Limb (tissue), 2 donors: ENCODE measurements around the gene NAT9.

Experiments
- DNase-seq, 2 donors: peaks; one replicate each; pipeline ENCODE4 v3.0.0-alpha.2; 2016; ENCODE audit errors: extremely low spot score in 2 of 2

NAT9 gene

DNA sequence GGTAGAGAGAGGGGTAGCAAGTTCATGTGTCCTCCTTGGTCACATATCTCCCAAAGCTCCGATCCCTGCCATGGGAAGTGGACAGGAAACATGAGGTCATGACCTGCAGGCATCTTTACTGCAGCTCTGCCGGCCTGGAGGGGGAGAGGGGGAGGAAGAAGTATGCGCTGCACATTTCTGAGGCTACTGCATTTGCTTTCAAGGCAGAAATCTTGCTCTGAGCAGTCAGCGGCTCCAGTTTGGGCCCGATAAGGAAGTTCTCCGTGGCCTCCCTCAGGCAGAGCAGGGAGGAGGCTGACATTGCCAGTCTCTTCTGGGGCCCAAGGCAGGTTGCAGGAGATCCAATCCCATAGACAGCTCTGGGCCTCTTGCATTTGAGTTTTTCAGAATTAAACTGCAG is 29.2 kb downstream of the NAT9 start:
- DNase-seq, result peak in 1 of 2 donors; percentile 27

DNA sequence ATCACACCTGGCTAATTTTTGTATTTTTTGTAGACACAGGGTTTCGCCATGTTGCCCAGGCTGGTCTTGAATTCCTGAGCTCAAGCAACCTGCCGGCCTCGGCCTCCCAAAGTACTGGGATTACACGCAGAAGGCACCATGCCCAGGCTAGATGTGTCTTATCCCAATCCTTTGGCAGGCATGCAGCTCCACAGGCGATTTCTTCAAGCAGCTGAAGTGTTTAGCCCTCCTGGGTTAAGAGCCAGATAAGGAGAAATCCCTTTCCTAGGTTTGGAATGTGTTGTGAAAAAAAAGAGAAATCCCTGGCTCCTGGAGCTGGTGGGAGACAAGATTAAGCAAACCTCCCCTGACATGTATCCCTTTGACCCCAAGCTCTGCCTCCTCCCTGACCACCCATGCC is 29.8 kb downstream of the NAT9 start:
- DNase-seq, result peak in 1 of 2 donors; percentile 15

DNA sequence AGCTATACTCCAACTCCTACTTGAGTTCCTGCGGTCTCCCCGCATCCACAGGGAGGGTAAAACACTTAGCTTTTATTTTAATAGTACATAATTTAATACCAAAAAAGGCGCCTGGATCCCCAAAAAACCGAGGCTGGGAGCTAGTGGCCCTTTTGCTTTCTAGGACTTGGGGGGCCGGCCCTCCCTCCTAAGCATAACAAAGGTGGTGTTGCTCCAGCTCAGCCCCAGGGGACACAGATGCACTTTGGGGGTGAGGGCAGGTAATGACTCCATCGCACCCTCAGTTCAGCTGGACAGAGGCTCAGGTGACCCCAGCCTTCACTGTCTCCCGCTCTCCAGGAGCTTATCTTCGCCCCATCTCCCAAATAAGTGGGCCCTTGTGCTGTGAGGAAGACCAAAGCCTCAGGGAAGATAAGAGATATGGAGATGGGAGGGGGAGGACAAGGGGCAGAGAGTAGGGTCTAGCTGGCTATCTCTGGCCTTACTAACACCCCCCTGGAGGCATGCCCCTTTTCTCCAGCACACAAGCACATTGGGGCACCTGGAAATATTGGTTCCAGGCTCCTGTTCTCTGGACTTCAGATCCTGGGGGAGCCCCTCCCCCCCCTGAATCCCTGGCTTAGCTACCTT is 30.5 kb downstream of the NAT9 start:
- no peak for DNase-seq

DNA sequence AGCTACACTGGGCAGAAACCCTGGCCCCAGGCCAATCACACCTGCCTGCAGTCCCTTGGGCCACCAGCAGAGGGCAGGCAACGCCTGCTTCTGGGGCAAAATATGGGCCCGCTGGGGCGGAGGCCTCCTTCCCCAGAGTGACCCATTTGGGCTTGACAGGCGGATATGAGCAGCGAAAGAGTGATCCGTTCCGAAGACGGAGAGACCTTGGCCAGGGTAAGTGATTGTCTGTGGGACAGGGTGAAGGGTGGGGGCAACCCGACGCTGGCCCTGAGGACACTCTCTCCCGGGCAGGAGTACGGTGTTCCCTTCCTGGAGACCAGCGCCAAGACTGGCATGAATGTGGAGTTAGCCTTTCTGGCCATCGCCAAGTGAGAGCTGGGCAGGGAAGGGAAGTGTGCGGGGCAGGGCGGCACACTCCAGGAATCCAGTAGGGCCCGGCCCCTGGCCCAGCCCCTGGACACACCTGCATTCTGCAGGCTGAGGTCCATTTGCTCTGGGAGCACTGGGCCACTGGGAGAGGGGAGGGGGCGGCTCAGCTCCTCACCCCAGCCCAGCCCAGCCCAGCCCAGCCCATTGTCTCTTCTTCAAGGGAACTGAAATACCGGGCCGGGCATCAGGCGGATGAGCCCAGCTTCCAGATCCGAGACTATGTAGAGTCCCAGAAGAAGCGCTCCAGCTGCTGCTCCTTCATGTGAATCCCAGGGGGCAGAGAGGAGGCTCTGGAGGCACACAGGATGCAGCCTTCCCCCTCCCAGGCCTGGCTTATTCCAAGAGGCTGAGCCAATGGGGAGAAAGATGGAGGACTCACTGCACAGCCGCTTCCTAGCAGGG is 31.2 kb downstream of the NAT9 start:
- DNase-seq, result peak in 1 of 2 donors; percentile 83

DNA sequence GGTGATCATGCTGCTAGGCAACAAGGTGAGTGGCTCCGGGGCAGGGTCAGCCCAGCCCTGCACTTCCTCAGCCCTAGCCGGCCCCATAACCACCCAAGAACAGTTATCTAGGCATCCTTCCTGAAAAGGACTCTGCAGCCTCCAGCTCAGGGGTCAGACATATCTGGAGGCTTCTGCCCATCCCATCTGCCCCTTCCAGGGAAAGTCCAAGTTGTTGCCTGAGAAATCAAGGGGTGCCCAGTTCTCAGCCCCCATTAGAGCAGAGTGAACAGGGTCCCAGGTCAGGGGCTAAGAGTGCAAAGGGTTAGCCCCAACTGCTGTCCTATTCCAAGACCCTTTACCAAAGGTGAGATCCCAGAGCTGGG is 31.8 kb downstream of the NAT9 start:
- no peak for DNase-seq

DNA sequence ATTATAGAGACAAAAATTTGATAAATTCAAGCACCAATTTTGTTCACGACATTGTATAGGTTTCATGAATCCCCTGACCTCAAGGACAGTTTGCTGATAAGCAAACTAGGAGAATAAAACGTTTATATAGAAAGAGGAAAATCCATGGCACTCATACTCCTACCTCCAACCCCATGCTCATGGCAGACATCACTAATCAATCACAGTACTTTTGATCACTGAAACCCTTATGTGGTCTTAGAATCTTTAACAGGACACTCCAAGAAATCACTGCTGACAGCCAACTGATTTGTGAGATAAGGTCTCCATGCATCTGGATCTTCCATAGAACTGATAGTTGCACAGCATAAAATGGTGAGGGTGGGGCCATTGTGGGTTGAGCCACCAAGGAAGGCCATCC is 32.4 kb downstream of the NAT9 start:
- DNase-seq, result no peak

DNA sequence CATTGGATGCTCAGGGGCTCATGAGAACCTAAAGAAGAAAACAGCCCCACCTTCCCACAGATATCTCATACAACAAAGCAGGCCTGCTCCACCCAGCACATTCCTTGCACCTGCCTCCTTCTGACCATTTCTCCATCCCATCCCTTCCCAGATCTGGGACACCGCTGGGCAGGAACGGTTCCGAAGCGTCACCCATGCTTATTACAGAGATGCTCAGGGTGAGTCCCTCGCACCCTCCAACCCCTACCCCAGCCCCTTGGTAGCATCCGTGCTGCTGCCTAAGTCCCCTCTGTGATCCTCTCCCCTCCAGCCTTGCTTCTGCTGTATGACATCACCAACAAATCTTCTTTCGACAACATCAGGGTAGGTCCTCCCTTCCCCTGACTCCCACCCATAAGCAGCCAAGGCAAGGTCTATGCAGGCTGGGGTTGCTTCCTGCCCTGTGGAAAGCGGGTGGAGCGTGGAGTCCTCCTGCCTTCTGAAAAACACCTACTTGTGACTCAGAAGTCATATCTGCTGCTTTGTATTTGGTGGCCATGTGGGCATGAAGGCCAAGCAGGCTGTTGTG is 33.1 kb downstream of the NAT9 start:
- no peak for DNase-seq

DNA sequence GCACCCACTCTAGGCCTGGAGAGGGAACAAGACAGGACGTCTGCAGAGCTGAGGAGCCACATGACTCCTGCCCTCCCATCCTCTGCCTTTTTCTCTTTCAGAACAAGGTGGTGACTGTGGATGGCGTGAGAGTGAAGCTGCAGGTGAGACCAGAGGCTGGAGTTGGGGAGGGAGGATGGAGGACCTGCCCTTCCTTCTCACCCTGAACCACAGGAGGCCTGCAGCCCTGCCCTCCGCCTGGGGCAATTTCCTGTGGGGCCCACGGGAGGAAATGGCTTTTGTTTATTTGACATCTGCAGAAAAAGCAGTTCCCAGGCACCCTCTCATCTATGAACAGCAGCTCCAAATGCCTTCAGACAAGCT is 34.0 kb downstream of the NAT9 start:
- DNase-seq, result no peak

DNA sequence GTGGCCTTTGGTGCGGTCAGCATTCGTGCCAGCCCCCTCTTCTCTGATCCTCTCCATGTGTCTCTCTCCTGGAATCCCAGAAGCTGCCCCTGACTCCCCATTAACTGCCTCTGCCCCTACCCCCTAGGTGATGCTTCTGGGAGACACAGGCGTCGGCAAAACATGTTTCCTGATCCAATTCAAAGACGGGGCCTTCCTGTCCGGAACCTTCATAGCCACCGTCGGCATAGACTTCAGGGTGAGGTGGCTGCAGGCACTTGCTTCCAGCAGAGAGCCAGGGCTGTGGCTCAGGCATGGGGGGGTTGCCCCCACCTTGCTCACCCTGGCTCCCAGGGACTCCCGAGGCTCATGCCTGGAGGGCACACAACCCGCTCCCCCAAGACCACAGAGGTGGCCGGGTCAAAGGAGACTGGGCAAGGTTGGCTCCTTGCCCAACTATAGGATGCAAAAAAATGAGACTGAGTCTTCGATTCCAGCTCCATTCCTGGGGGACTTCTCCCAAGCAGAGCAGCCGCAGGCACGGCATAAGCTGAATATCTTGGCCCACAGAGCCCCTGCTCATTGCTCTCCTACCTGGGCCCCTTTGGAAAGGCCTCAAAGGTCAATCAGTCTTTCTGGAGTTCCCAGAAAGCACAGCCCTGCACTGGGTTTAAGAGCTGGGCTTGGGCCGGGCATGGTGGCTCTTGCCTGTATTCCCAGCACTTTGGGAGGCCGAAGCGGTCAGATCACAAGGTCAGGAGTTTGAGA is 35.3 kb downstream of the NAT9 start:
- no peak for DNase-seq

DNA sequence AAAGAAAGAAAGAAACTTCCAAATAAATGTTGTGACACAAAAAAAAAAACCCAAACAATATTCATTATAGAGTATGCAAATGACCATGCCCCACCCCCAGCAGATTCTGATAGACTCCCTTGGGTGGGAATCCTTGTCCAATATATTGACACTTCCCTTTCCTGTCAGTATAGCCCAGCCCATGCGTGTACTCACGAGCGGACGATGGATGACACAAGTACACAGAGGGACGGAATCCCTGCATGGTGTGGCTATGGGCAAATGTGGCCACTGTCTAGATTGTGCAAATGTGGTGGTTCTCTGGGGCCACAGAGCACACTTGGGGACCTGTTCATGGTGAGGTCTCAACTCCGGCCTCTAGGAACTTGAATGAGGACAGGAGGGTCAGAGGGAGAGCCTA is 36.0 kb downstream of the NAT9 start:
- no peak for DNase-seq

DNA sequence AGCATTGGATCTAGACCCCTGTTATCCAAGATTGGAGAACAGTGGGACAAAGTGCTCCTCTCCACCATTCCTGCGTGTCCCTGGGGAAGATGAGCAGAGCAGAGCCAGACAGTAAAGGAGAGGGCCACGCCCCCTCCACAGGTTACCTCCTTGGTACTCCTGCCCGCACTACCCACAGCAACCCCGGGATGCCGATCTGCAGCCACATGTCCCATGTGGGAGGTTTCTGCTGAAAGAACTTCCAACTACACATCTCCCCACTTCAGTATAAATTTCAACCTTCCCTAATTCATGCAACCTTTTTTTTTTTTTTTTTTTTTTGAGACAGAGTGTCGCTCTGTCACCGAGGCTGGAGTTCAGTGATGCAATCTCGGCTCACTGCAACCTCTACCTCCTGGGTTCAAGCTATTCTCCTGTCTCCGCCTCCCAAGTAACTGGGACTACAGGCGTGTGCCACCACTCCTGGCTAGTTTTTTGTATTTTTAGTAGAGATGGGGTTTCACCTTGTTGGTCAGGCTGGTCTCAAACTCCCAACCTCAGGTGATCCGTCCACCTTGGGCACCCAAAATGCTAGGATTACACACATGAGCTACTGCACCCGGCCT is 36.8 kb downstream of the NAT9 start:
- DNase-seq, result no peak

DNA sequence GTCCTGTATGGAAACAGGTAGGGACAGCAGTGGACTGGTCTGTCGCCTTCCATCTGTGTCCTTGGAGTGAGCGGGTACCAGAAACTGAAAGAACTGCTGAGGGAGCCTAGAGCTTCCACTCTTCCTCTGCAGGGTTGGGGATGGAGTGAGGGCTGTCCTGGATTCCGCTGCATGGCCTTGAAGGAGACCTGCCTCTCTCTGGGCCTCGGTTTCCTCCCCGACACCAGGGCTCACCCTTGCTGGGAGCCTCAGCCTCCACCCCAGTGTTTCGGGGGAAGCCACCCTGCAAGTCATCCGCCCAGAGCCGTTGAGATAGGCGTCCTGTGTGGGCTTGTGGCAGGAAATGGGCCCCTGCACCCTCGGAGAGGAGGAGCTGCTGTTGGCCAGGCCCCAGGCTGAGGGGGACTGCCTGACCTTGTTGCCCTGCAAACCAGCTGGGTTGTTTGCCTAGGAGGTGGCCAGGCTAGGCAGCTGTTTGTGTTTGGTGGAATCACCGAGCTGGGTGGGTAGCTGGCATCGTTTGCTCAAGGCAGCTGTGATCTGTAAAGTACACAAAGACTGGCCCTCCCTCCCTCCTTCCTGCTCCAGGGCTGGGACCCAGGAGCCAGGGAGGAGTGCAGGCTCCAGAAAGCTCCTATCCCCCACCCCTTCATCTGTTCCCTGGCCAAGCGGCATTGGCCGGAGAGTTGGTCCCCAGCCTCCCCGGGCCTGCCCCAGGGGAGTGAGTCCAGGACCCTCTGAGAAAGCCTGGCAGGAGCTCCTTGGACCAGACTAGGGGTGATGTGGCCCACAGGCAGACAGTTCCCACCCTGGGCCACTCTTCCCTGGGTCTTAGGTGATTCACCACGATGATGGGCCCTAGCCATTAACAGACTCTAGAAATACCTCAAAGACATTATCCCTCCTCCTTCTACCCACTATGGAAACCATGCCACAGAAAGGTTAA is 37.8 kb downstream of the NAT9 start:
- no peak for DNase-seq

DNA sequence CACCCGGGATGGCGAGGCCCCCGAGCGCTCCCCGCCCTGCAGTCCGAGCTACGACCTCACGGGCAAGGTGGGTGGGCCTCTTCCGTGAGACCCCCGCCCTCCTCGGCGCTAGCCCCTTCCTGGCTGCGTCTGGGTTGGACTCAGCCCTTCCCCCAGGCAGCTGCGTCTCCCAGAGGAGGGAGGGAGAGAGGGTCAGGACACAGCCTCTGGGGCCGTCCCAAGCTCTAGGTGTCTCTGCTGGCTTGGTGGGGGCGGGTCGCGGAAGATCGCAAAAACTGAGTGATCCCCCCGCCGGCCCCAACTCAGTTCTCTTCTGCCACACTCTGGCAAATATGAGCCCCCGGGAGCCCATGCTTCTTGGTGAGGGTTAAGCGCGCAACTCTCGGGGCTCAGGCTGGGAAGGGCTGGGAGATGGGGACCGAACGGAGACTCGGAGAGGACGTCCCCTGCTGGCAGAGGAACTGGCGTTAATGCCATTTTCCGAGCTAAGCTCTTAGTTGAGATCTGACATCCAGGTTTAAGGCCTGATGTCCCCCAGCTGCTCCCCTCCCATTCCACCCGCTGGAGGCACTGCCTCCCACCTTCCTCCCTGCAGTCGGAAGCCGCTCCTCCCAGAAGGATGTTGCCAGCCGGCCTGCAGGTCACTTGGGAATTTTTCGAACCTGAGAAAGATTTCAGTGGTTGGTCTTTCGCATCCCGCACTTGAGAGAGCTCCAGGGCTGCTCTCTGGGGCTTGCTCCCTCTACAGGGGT is 38.7 kb downstream of the NAT9 start:
- DNase-seq, result no peak

DNA sequence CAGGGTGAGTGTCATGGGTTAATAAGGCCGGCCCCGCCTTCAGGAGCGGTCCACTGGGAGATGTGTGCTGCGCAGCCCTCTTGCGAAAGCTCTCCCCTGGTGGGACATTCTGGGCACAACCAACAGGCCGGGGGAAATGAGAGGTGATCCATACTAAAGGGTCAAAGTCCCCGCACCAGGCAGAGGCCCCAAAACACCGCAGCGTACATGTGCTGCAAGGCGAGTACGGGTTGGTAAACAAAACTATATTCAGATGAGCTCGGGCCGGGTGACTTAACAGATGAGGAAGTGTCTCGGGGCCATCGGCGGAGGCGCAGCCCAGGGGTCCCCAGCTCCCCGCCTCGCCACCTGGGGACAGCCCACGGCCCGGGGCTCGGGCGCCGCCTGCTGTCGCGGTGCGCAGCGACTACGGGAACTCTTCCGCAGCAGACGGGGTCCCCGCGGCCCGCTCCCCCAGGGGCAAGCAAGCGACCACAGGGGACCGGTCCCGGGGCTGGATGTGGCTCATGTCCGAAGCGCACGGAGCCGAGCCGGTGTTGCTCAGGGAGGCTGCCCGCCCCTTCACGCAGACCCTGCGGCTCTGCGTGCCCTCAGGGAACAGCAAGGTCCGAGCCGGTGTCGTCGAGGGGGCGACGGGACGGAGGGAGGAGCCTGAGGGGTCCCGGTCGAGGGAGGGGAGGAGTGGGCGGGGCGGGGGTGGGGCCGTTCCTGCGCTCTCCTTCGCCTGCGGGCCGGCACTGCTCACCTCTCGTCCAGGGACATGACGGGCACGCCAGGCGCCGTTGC is 39.4 kb downstream of the NAT9 start, which contains the start of gene RAB37:
RAB37 (plus strand) TSS at position 744 of the 786 bp plus-strand sequence; CDS start at position 761, 17 bp downstream.
- peak in 1 of 2 donors; percentile 37 for DNase-seq

DNA sequence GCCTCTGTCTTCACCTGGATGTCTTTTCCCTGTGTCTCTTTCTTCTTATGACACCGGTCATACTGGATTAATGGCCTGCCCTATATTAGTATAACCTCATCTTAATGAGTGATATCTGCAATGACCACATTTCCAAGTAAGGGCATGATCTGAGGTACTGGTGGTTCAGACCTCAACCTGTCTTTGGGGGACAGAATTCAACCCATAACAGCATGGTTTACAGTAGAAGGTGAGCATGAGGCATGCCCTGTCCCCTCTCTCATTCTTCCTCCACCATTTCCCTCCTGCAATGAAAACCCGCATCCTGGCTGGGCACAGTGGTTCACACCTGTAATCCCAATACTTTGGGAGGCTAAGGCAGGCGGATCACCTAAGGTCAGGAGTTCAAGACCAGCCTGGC is 41.9 kb downstream of the NAT9 start:
- no peak for DNase-seq

DNA sequence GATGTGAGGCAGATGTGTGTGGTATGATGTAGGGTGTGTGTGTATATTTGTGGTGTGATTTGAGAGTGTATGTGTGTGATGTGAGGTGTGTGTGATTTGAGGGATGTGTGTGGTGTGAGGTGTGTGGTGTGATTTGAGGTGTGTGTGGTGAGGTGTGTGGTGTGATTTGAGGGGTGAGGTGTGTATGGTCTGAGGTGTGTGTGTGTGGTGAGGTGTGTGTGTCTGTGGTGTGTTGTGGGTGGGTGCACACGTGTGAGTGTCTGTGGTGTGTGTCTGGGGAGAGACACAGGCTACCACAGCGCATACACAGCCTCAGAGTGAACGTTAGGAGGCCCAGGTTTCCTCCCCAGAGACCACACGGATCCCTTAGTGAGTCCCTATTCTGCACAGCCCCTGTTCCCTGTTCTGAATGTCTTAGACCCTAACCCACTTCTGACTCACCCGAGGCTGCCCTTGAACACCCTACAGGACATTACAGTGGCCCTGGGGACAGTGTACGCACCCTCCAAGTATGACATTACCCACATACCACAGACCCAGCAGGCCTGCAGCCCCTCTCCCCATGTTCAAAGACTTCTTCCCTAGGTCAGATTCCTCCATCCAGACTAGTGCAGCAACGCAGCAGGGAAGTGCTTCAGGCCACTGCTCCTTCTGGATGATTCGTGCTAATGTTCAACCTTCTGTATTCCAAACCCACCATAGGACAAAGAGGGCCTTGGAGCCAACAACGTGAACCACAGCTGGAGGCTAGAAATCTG is 42.6 kb downstream of the NAT9 start:
- DNase-seq, result no peak

DNA sequence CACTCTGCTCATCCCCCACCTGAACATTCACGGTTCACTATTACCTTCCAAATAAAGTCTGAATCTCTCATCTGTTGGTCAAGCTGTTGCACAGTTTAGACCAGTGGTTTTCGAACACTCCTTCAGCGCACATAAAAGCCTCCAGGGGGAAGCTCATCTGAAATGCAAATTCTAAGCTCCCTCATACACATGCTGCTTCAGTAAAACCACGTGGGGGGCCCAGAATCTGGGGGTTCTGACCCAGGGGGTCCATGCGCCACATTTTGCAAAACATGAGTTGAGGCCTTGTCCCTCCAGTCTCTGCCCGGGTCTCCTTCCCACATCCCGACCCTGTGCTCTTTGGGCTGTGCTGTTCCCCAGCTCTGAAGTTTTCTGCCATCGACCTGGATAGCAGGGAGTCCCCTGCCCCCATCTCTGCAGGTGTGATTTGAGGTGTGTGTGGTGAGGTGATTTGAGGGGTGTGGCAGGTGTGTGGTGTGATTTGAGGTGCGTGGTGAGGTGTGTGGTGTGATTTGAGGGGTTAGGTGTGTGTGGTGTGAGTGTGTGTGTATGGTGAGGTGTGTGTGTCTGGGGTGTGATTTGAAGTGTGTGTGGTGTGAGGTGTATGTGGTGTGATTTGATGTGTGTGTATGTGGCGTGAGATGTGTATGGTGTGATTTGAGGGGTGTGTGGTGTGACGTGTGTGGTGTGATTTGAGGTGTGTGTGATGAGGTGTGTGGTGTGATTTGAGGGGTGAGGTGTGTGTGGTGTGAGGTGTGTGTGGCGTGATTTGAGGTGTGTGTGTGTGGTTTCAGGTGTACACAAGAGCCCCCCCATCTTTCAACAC is 43.9 kb downstream of the NAT9 start:
- DNase-seq, result no peak

DNA sequence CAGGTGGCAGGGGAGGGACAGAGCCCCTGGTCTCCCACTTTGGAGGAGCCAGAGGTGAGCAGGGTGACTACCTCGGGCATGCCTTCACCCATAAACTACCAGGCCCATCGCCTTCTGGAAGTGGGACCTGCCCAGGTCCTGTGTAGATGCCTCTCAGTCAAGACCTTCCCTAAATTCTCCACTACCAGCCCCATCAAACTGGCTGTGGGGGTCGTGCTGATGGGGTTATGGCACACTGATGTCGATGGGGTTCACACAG is 44.9 kb downstream of the NAT9 start:
- DNase-seq, result no peak
